SH-SY5Y (cell line): Measurements from ENCODE around the gene SLX4IP.

Experiments
- GATA2 ChIP-seq: IDR thresholded peaks from 2 replicates; pipeline ENCODE4 v1.6.1; 2011; ENCODE audit warnings: mild to moderate bottlenecking, low read depth, low read length
- GATA3 ChIP-seq: IDR thresholded peaks from 2 replicates; pipeline ENCODE4 v1.6.1; 2011; ENCODE audit warnings: low read depth, mild to moderate bottlenecking, low read length, moderate library complexity

- no peak for TF ChIP-seq GATA3
- no peak for TF ChIP-seq GATA2
Measured at GRCh38 chr20:10521836-10522235, 86.7 kb downstream of the SLX4IP start.
